Right forelimb (tissue), 1 donor: ENCODE measurements around the gene TMEM205.
"Not testable (repeated sequence)": the region's sequence is repeated elsewhere in the genome, so short reads cannot be mapped to it uniquely, and the experiment has no call there.

Source experiments
- DNase-seq: peaks from one replicate; pipeline ENCODE4 v3.0.0-alpha.2; 2018

TMEM205 gene

GRCh38 chr19:11346104-11346940, at the start of gene TMEM205, which contains the start of gene CCDC159:
TMEM205 (minus strand) TSS chr19:11346268; CDS start chr19:11345619, 649 bp downstream.
CCDC159 (plus strand) TSS chr19:11346519; CDS start chr19:11346607, 88 bp downstream.
- peak; percentile 97 for DNase-seq

- no peak for DNase-seq
Measured at GRCh38 chr19:11390933-11391680, 45.0 kb upstream of the TMEM205 start.

DNA sequence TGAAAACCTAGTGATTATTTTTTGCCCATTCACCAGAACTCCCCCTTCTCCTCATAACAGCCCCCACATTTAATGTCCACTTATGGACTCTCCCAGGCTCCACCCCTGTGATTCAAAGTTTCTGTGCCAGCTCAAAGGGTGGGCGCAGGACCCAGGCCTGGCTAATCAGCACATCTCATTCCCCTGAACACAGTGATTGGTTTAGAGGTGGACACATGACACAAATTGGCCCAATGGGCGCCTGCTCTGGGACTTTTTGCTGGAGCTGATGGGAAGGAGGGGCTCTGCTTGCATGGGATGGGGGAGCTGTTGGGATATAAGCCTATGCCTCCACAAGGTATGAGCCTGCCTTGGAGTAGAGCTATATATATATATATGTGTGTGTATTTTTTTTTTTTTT, 44.3 kb upstream of the TMEM205 start:
- no peak for DNase-seq

- DNase-seq = no peak
Measured at GRCh38 chr19:11387162-11388034, 41.3 kb upstream of the TMEM205 start.

DNA sequence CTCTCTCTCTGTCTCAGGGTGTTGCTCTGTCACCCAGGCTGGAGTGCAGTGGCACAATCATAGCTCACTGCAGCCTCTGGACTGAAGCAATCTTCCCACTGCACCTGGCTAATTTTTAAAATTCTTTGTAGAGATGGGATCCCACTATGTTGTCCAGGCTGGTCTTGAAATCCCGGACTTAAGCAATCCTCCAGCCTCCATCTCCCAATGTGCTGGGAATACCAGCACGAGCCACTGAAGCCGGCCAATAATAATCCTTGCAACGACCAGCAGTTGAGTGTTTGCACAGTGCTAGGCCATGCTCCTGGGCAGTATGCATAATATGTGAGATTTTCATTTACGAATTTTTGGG, 38.7 kb upstream of the TMEM205 start:
- no peak for DNase-seq

GRCh38 chr19:11383706-11384048, 37.6 kb upstream of the TMEM205 start:
- DNase-seq = no peak

- DNase-seq = no peak
Measured at GRCh38 chr19:11382898-11383705, 37.0 kb upstream of the TMEM205 start.

GRCh38 chr19:11380653-11381537, 34.8 kb upstream of the TMEM205 start:
- DNase-seq = peak; percentile 96

GRCh38 chr19:11379857-11380350, 33.8 kb upstream of the TMEM205 start:
- no peak for DNase-seq

GRCh38 chr19:11379269-11379845, 33.3 kb upstream of the TMEM205 start:
- not testable (repeated sequence) for DNase-seq

- no peak for DNase-seq
Measured at GRCh38 chr19:11378319-11379189, 32.5 kb upstream of the TMEM205 start.

- DNase-seq = no peak
Measured at GRCh38 chr19:11377756-11378155, 31.7 kb upstream of the TMEM205 start.

DNA sequence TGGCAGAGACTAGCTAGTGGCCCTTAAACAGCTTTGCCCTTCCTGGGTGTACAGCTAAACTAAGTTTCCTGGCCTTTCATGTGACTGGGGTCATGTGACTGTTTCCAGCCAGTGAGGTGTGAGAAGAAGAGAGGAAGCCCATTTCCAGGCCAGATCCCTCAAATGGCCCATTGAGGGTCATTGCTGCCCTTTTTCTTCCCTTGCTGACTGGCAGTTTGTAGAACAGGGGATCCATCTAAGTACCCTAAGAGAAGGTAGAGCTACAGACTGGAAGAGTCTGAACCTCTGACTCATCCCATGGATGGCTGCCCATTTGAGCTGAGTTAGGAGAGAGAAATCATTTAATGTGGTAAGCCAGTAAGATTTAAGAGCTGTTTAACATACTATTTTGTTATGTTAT, 31.2 kb upstream of the TMEM205 start:
- DNase-seq = no peak

DNA sequence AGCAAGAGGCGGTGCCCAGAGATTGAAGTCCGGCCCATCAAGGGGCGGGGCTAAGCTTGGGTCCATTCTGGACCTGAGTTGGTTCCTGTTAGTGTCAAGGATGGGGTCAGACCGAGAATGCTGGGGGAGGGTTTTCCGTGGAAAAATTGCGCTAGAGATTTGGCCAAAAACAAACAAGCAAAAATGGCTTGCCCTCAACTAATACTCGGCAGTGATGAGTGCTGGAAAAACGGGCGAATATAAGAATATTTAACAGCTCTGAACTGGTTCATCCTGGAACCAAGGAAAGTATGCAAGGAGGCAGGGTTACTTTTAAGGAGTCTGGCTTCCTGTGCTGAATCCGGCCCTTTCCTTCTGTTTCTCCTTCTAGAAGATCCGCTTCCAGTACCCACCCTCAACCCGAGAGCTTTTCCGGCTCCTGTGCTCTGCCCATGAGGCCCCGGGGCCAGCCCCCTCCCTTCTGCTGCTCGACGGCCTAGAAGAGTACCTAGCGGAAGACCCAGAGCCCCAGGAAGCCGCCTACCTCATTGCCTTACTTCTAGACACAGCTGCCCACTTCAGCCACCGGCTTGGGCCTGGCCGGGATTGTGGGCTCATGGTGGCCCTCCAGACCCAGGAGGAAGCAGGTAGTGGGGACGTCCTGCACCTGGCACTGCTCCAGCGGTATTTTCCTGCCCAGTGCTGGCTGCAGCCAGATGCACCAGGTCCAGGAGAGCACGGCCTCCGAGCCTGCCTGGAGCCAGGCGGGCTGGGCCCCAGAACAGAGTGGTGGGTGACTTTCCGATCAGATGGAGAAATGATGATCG, 29.3 kb upstream of the TMEM205 start:
- DNase-seq = no peak

- DNase-seq = peak; percentile 98
Measured at GRCh38 chr19:11374433-11375142, 28.5 kb upstream of the TMEM205 start, which contains the start of gene SWSAP1. SWSAP1 (plus strand) TSS chr19:11374666; CDS start chr19:11374681, 15 bp downstream.

- no peak for DNase-seq
Measured at GRCh38 chr19:11373885-11374432, 27.9 kb upstream of the TMEM205 start.

GRCh38 chr19:11373166-11373884, 27.3 kb upstream of the TMEM205 start:
- no peak for DNase-seq
